MCF 10A (cell line): ENCODE data around the gene GFPT1. TPM values are rescaled to one million over a fixed set of nuclear protein-coding genes. Genes with fewer than 3 reads are reported as not detected.

ENCODE experiments used
- BruUV-seq: library from RNA; stranded (reverse); fragments of 400-500 nt; replicated peaks from 2 replicates; lab custom pipeline; 2021; lab: Mats Ljungman, UMichigan
- CTCF ChIA-PET: fragments of 300-600 bp; sonication (Branson Sonifier 250); formaldehyde crosslinking; extraction: SDS; loops from one replicate; lab custom pipeline; 2021; ENCODE audit warnings: antibody characterized with exemption, inconsistent platforms; lab: Yijun Ruan, JAX
- POLR2A ChIA-PET: fragments of 300-600, 350-650 bp; sonication (Branson Sonifier 250); formaldehyde crosslinking; extraction: SDS; loops from one replicate; lab custom pipeline; 2020; ENCODE audit warnings: antibody characterized with exemption, inconsistent platforms; lab: Yijun Ruan, JAX
- DNase-seq: peaks from one replicate; pipeline ENCODE4 v3.0.0-alpha.2; 2018; ENCODE audit not compliant: unreplicated experiment
- H3K27ac Mint-ChIP-seq: one replicate; pipeline ENCODE4 v1.8.0; 2022; ENCODE audit warnings: mild to moderate bottlenecking, low read depth, mixed read lengths; ENCODE audit not compliant: unreplicated experiment
- H3K27me3 Mint-ChIP-seq: one replicate; pipeline ENCODE4 v1.8.0; 2022; ENCODE audit warnings: mixed read lengths; ENCODE audit not compliant: insufficient read depth, unreplicated experiment
- H3K36me3 Mint-ChIP-seq: one replicate; pipeline ENCODE4 v1.8.0; 2022; ENCODE audit warnings: mild to moderate bottlenecking, moderate library complexity, mixed read lengths; ENCODE audit not compliant: insufficient read depth, unreplicated experiment
- H3K4me1 Mint-ChIP-seq: one replicate; pipeline ENCODE4 v1.8.0; 2022; ENCODE audit warnings: mixed read lengths; ENCODE audit not compliant: insufficient read depth, unreplicated experiment
- H3K4me3 Mint-ChIP-seq: one replicate; pipeline ENCODE4 v1.8.0; 2022; ENCODE audit warnings: mild to moderate bottlenecking, moderate library complexity, mixed read lengths; ENCODE audit not compliant: unreplicated experiment
- H3K9me3 Mint-ChIP-seq: one replicate; pipeline ENCODE4 v1.8.0; 2022; ENCODE audit warnings: mixed read lengths; ENCODE audit not compliant: unreplicated experiment
- intact Hi-C: fragments of 100-400 bp; cut with micrococcal nuclease; formaldehyde crosslinking; loops from 2 replicates; pipeline ENCODE4 v1.14.1; 2022
- total RNA-seq: library from RNA; stranded (reverse); gene quantifications from 2 replicates; pipeline ENCODE4 v1.2.3, GENCODE V29; 2022
- TF ChIP-seq, protein P1 (sequence below): fragments of 200-600 bp; IDR thresholded peaks from one replicate; pipeline ENCODE4 v1.8.0; 2022; ENCODE audit warnings: antibody characterized with exemption, mild to moderate bottlenecking; ENCODE audit not compliant: unreplicated experiment

GFPT1 gene
- total RNA-seq, 1 experiment from 2014 or later: 176 TPM

DNA sequence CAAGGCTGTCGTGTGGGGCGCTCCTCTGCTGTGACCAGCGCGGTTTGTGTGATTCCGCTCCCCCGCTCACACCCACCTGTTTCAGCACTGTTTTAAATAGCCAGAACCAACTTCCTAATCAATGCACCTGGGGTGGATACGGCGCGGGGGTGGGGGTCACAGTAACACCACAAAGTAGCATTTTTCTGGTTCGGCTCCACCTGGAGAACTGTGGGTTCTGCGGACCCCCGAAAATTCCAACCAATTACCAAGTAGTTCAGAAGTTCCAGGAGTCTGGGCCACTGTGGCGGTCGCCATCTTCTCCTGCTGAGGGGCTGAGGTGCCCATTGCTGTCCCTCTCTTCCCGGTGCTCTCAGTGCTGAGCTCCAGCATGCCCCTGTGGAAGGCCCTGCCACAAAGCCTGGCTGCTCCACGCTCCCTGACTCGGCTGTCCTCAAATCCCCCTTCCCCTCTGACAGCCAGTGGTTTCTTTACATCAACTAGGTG, 79.4 kb downstream of the GFPT1 start:
- Mint-ChIP-seq H3K27ac (no peak overlapping the region), H3K9me3 (peaks cover 6% of the 10 kb centered on the region), H3K4me3 (peak overlapping the region; percentile 73), H3K36me3 (peaks cover 10% of the 10 kb centered on the region), H3K27me3 (no peaks in the 10 kb centered on the region), H3K4me1 (peaks cover 17% of the 10 kb centered on the region)
- TF ChIP-seq, protein P1, sequence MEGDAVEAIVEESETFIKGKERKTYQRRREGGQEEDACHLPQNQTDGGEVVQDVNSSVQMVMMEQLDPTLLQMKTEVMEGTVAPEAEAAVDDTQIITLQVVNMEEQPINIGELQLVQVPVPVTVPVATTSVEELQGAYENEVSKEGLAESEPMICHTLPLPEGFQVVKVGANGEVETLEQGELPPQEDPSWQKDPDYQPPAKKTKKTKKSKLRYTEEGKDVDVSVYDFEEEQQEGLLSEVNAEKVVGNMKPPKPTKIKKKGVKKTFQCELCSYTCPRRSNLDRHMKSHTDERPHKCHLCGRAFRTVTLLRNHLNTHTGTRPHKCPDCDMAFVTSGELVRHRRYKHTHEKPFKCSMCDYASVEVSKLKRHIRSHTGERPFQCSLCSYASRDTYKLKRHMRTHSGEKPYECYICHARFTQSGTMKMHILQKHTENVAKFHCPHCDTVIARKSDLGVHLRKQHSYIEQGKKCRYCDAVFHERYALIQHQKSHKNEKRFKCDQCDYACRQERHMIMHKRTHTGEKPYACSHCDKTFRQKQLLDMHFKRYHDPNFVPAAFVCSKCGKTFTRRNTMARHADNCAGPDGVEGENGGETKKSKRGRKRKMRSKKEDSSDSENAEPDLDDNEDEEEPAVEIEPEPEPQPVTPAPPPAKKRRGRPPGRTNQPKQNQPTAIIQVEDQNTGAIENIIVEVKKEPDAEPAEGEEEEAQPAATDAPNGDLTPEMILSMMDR: no peak
- POLR2A ChIA-PET: interaction anchor here (0.6 to 1.3 kb wide), 2 partner anchors 293 to 849 kb away, joined by 3 read pairs; no protein-coding TSS in a partner anchor
- CTCF ChIA-PET: interaction anchor here (0.7 to 4.0 kb wide), 31 partner anchors 8 to 375 kb away, joined by 3 to 30 read pairs (median 4); partner anchors contain the start of gene ANTXR1
- no peak for DNase-seq
- intact Hi-C loops: loop anchor here (1.0 kb wide), 4 partner anchors 147 to 364 kb away; partner anchors contain the start of gene ANTXR1
- BruUV-seq: no TSS peak

DNA sequence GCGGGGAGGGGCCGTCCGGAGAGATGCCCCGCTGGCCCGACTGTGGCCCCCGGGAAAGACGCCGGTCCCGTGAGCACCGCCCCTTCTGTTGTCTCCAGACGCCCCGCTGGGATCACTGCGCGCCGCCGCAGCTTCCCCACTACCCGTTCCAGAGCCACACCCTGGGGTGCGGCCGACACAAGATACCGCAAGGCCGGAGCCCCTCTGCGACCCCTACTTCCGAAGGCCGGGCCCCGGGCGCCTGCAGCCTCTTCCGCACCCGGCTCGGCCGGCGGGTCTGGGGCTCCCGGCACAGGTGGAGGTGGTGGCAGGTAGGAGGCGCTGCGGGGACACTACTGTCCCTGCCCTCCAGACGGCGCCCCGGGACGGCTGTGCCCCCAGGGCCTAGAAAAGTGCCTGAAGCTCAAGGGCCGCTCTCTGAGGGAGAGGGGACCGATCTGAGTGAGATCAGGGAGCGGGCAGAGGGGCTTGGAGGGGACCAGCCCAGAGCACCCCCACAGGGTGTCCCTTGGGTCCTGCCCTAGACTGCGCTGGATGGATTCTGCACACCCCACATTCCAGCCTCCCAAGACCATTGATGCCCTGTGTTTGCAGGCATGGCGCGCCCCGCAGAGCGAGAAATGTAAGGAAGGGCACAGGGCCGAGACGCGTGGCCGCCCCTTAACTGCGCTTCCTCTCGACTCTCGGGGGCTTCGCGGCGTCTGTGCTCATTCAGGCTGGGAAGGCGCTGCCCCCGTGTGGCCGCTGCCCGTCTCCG, 80.0 kb downstream of the GFPT1 start:
- peaks cover 17% of the 10 kb centered on the region for H3K4me1 Mint-ChIP-seq
- POLR2A ChIA-PET: interaction anchor here (0.7 to 1.3 kb wide), 3 partner anchors 127 to 293 kb away, joined by 3 to 4 read pairs (median 3); no protein-coding TSS in a partner anchor
- CTCF ChIA-PET: interaction anchor here (0.5 to 4.0 kb wide), 42 partner anchors 8 to 566 kb away, joined by 3 to 30 read pairs (median 4); partner anchors contain the start of gene ANTXR1
- intact Hi-C loops: loop anchor here (1.0 kb wide), 4 partner anchors 147 to 364 kb away; partner anchors contain the start of gene ANTXR1
- BruUV-seq: no TSS peak
- peak overlapping the region; percentile 73 for H3K4me3 Mint-ChIP-seq
- H3K27me3 Mint-ChIP-seq: no peaks in the 10 kb centered on the region
- TF ChIP-seq, protein P1: peak; percentile 78
- H3K9me3 Mint-ChIP-seq: peaks cover 7% of the 10 kb centered on the region
- peak; percentile 76 for DNase-seq
- no peak overlapping the region for H3K27ac Mint-ChIP-seq
- peaks cover 9% of the 10 kb centered on the region for H3K36me3 Mint-ChIP-seq

DNA sequence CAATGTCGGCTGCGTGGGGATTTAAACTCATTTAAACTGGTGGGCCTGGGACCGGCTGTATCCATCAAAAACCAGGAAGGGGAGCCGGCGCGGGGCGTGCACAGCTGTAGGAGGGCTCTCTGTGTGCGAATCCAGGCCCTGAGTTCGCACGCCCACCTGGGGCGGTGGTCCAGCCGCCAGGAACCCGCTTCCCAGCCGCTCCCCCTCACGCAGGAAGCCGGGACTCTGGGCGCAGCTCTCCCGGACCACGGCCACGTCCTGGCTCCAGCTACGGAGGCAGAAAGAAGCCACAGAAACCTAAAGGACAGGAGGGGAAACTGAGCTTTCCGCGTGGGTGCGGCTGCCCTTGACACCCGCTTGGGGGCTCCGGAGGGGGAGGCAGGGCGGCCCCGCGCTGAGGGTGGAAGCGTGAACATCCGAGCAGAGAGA, 80.6 kb downstream of the GFPT1 start:
- DNase-seq: no peak
- POLR2A ChIA-PET: interaction anchor here (0.7 to 1.3 kb wide), 2 partner anchors 147 to 160 kb away, joined by 3 to 4 read pairs; no protein-coding TSS in a partner anchor
- H3K27me3 Mint-ChIP-seq: no peaks in the 10 kb centered on the region
- BruUV-seq: no TSS peak
- H3K9me3 Mint-ChIP-seq: peaks cover 7% of the 10 kb centered on the region
- TF ChIP-seq, protein P1: no peak
- H3K36me3 Mint-ChIP-seq: peaks cover 9% of the 10 kb centered on the region
- CTCF ChIA-PET: interaction anchor here (0.5 to 4.0 kb wide), 47 partner anchors 8 to 567 kb away, joined by 3 to 30 read pairs (median 4); partner anchors contain the start of gene ANTXR1
- H3K4me1 Mint-ChIP-seq: peaks cover 17% of the 10 kb centered on the region
- peak overlapping the region; percentile 73 for H3K4me3 Mint-ChIP-seq
- no peak overlapping the region for H3K27ac Mint-ChIP-seq
- intact Hi-C loops: no loop called here
